ENCODE data around the gene SLC5A9. TPM values are rescaled to one million over a fixed set of nuclear protein-coding genes. Genes with fewer than 3 reads are reported as not detected.

SLC5A9 gene
- total and polyA plus RNA-seq, 4 experiments from 2014 or later: not detected

- ChIA-PET CTCF (ENCODE audit: partially characterized antibody) (no interaction called here), POLR2A (ENCODE audit: partially characterized antibody) (no interaction called here)
- intact Hi-C loops (cut with micrococcal nuclease): no loop called here
- no peaks in the 10 kb centered on the region for H3K36me3 Mint-ChIP-seq
- no peak overlapping the region for H3K27ac Mint-ChIP-seq
- Histone ChIP-seq H3K27ac (ENCODE audit: low read depth, low read length) (no peak overlapping the region), H3K4me1 (ENCODE audit: insufficient read depth, low read length) (no peaks in the 10 kb centered on the region), H3K9me3 (ENCODE audit: control insufficient read depth in 1 of 2, low read length in 2 of 2) (no peaks in the 10 kb centered on the region), H3K4me3 (ENCODE audit: low read length in 2 of 2) (no peak overlapping the region), H3K36me3 (ENCODE audit: insufficient read depth, low read length) (no peaks in the 10 kb centered on the region), H3K27me3 (ENCODE audit: insufficient read depth, low read length) (no peaks in the 10 kb centered on the region)
- H3K9me3 Mint-ChIP-seq: no peaks in the 10 kb centered on the region
- no peak overlapping the region for H3K4me3 Mint-ChIP-seq
- peaks cover 0 to 4% (median 1%) of the 10 kb centered on the region in 4 donors for H3K4me1 Mint-ChIP-seq
- peaks cover 2% of the 10 kb centered on the region in 2 donors for H3K27me3 Mint-ChIP-seq
- DNase-seq: no peak
Measured at GRCh38 chr1:48221657-48222056, 859 bp upstream of the SLC5A9 start.

- no peaks in the 10 kb centered on the region for H3K36me3 ChIP-seq (ENCODE audit: insufficient read depth, low read length)
- no peak for DNase-seq
- Mint-ChIP-seq H3K27me3 (no peaks in the 10 kb centered on the region), H3K27ac (no peak overlapping the region), H3K4me3 (no peak overlapping the region), H3K4me1 (peaks cover 0 to 6% (median 5%) of the 10 kb centered on the region in 4 donors), H3K36me3 (no peaks in the 10 kb centered on the region), H3K9me3 (no peaks in the 10 kb centered on the region)
- ChIA-PET POLR2A (ENCODE audit: partially characterized antibody) (no interaction called here), CTCF (ENCODE audit: partially characterized antibody) (no interaction called here)
- H3K27me3 ChIP-seq (ENCODE audit: insufficient read depth, low read length): no peaks in the 10 kb centered on the region
- no peak overlapping the region for H3K27ac ChIP-seq (ENCODE audit: low read depth, low read length)
- peaks cover 17% of the 10 kb centered on the region for H3K4me1 ChIP-seq (ENCODE audit: insufficient read depth, low read length)
- intact Hi-C loops (cut with micrococcal nuclease): no loop called here
- no peak overlapping the region for H3K4me3 ChIP-seq (ENCODE audit: low read length in 2 of 2)
- H3K9me3 ChIP-seq (ENCODE audit: control insufficient read depth in 1 of 2, low read length in 2 of 2): no peaks in the 10 kb centered on the region
Measured at GRCh38 chr1:48223366-48224240, 1.1 kb downstream of the SLC5A9 start.

GRCh38 chr1:48224791-48225190, 2.3 kb downstream of the SLC5A9 start:
- no peaks in the 10 kb centered on the region for H3K36me3 ChIP-seq (ENCODE audit: insufficient read depth, low read length)
- H3K9me3 Mint-ChIP-seq: no peaks in the 10 kb centered on the region
- CTCF ChIA-PET (ENCODE audit: partially characterized antibody): no interaction called here
- H3K27ac ChIP-seq (ENCODE audit: low read depth, low read length): no peak overlapping the region
- no peaks in the 10 kb centered on the region for H3K27me3 ChIP-seq (ENCODE audit: insufficient read depth, low read length)
- peak overlapping the region in 1 of 7 donors; percentile 40 for H3K27ac Mint-ChIP-seq
- intact Hi-C loops (cut with micrococcal nuclease): no loop called here
- H3K4me3 Mint-ChIP-seq: no peak overlapping the region
- peaks cover 17% of the 10 kb centered on the region for H3K4me1 ChIP-seq (ENCODE audit: insufficient read depth, low read length)
- no peaks in the 10 kb centered on the region for H3K27me3 Mint-ChIP-seq
- no peak for DNase-seq
- POLR2A ChIA-PET (ENCODE audit: partially characterized antibody): no interaction called here
- H3K4me1 Mint-ChIP-seq: peaks cover 0 to 6% (median 5%) of the 10 kb centered on the region in 4 donors
- no peaks in the 10 kb centered on the region for H3K36me3 Mint-ChIP-seq
- H3K9me3 ChIP-seq (ENCODE audit: control insufficient read depth in 1 of 2, low read length in 2 of 2): no peaks in the 10 kb centered on the region
- H3K4me3 ChIP-seq (ENCODE audit: low read length in 2 of 2): no peak overlapping the region

DNA sequence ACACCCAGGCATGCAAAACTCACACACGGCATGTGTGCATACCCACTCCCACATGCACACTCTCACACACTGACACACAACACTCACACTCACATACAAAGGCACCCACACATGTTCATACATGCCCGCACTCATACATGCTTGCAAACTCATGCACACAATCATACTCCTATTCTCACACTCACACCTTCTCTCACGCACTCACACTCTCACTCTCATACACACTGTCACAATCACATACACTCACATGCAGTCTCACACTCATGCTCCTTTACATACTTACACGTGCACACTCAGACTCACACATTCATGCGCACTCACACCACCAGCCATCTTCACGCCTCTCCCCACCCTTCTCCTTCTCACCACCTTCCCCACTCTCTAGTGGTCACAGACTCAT, 3.1 kb downstream of the SLC5A9 start:
- Histone ChIP-seq H3K9me3 (ENCODE audit: control insufficient read depth in 1 of 2, low read length in 2 of 2) (no peaks in the 10 kb centered on the region), H3K4me3 (ENCODE audit: low read length in 2 of 2) (no peak overlapping the region), H3K27me3 (ENCODE audit: insufficient read depth, low read length) (no peaks in the 10 kb centered on the region), H3K4me1 (ENCODE audit: insufficient read depth, low read length) (peaks cover 17% of the 10 kb centered on the region), H3K36me3 (ENCODE audit: insufficient read depth, low read length) (no peaks in the 10 kb centered on the region), H3K27ac (ENCODE audit: low read depth, low read length) (no peak overlapping the region)
- DNase-seq: no peak
- Mint-ChIP-seq H3K9me3 (no peaks in the 10 kb centered on the region), H3K36me3 (no peaks in the 10 kb centered on the region), H3K27me3 (peaks cover 0 to 2% of the 10 kb centered on the region in 2 donors), H3K4me3 (no peak overlapping the region), H3K27ac (peak overlapping the region in 1 of 7 donors; percentile 0), H3K4me1 (peaks cover 0 to 6% (median 5%) of the 10 kb centered on the region in 4 donors)
- POLR2A ChIA-PET (ENCODE audit: partially characterized antibody): no interaction called here
- CTCF ChIA-PET (ENCODE audit: partially characterized antibody): interaction anchor here (1.2 kb wide), 1 partner anchor 8 kb away, joined by 3 read pairs; no protein-coding TSS in a partner anchor
- intact Hi-C loops (cut with micrococcal nuclease): no loop called here

DNA sequence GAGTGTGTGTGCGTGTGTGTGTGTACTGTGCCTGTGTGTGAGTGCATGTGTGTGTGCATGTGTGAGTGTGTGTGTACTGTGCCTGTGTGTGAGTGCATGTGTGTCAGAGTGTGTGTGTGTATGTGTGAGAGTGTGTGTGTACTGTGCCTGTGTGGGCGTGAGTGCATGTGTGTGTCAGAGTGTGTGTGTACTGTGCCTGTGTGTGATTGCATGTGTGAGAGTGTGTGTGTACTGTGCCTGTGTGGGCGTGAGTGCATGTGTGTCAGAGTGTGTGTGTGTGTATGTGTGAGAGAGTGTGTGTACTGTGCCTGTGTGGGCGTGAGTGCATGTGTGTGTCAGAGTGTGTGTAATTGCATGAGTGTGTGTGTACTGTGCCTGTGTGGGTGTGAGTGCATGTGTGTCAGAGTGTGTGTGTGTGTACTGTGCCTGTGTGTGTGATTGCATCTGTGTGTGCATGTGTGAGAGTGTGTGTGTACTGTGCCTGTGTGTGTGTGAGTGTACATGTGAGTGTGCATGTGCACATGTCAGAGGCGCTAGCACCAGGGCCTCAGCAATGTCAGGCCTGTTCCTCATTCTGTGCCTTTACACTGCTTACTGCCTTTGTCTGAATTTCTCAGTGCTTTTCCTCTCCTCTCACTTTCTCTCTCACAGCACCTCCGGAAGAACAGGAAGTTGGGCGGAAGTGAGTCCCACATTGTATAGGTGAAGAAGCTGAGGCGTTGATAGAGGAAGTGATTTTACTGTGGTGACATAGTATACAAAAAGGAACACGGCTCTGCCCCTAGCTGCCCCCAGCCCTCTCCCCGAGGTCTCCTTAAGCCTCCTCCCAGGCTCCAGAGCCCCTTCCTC, 4.9 kb downstream of the SLC5A9 start:
- no peak overlapping the region for H3K27ac Mint-ChIP-seq
- POLR2A ChIA-PET (ENCODE audit: partially characterized antibody): no interaction called here
- H3K9me3 Mint-ChIP-seq: no peaks in the 10 kb centered on the region
- Histone ChIP-seq H3K27ac (ENCODE audit: low read depth, low read length) (no peak overlapping the region), H3K9me3 (ENCODE audit: control insufficient read depth in 1 of 2, low read length in 2 of 2) (no peaks in the 10 kb centered on the region), H3K27me3 (ENCODE audit: insufficient read depth, low read length) (no peaks in the 10 kb centered on the region), H3K4me1 (ENCODE audit: insufficient read depth, low read length) (peaks cover 17% of the 10 kb centered on the region), H3K36me3 (ENCODE audit: insufficient read depth, low read length) (no peaks in the 10 kb centered on the region), H3K4me3 (ENCODE audit: low read length in 2 of 2) (no peak overlapping the region)
- peaks cover 0 to 6% (median 5%) of the 10 kb centered on the region in 4 donors for H3K4me1 Mint-ChIP-seq
- no peaks in the 10 kb centered on the region for H3K36me3 Mint-ChIP-seq
- CTCF ChIA-PET (ENCODE audit: partially characterized antibody): no interaction called here
- no peak overlapping the region for H3K4me3 Mint-ChIP-seq
- peaks cover 0 to 2% of the 10 kb centered on the region in 2 donors for H3K27me3 Mint-ChIP-seq
- intact Hi-C loops (cut with micrococcal nuclease): no loop called here
- DNase-seq: peak in 4 of 5 donors; percentile 5 to 18 (median 16)

DNA sequence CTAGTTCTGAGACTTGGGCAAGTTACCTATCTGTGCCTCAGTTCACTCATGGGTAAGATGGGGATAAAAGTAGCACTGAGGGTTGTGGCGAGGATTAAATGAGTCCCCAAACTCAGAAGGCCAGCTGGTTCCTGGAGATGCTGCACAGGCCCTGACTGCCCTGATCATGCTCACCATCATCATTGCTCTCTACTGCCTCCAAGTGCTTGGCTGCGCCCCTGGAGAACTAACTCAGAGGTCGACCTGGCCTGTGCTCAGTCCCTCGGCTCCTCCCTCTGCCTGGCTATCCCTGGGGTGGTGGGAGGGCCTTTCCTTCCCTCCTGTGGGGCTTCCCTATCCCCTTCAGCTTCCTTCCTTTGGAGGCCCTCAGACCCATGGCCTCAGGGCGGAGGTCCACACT, 5.6 kb downstream of the SLC5A9 start:
- H3K27me3 Mint-ChIP-seq: peaks cover 0 to 2% of the 10 kb centered on the region in 2 donors

DNA sequence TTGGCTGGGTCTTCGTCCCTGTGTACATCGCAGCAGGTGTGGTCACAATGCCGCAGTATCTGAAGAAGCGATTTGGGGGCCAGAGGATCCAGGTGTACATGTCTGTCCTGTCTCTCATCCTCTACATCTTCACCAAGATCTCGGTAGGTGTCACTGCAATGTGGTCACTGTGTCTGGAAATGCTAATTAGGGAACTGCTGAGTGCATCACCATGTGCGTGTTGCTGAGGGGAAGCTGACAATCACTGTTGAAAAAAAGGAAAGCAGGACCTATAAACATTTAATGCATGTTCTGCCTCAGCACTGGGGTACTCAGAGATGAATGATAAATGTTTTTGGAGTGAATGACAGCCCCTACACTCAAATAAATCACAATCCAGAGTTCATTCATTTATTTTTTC, 6.8 kb downstream of the SLC5A9 start:
- Histone ChIP-seq H3K9me3 (ENCODE audit: control insufficient read depth in 1 of 2, low read length in 2 of 2) (no peaks in the 10 kb centered on the region), H3K36me3 (ENCODE audit: insufficient read depth, low read length) (no peaks in the 10 kb centered on the region), H3K4me3 (ENCODE audit: low read length in 2 of 2) (no peak overlapping the region), H3K27me3 (ENCODE audit: insufficient read depth, low read length) (no peaks in the 10 kb centered on the region), H3K4me1 (ENCODE audit: insufficient read depth, low read length) (peaks cover 17% of the 10 kb centered on the region), H3K27ac (ENCODE audit: low read depth, low read length) (no peak overlapping the region)
- ChIA-PET POLR2A (ENCODE audit: partially characterized antibody) (no interaction called here), CTCF (ENCODE audit: partially characterized antibody) (interaction anchor here (0.9 to 1.2 kb wide), 2 partner anchors 12 to 17 kb away, joined by 3 read pairs; no protein-coding TSS in a partner anchor)
- H3K9me3 Mint-ChIP-seq: no peaks in the 10 kb centered on the region
- H3K4me3 Mint-ChIP-seq: no peak overlapping the region
- intact Hi-C loops (cut with micrococcal nuclease): no loop called here
- DNase-seq: no peak
- no peaks in the 10 kb centered on the region for H3K36me3 Mint-ChIP-seq
- H3K27me3 Mint-ChIP-seq: peaks cover 0 to 2% of the 10 kb centered on the region in 2 donors
- peaks cover 0 to 6% (median 5%) of the 10 kb centered on the region in 4 donors for H3K4me1 Mint-ChIP-seq
- no peak overlapping the region for H3K27ac Mint-ChIP-seq

More for the DNA sequence above, 5.6 kb downstream of the SLC5A9 start:
- POLR2A ChIA-PET (ENCODE audit: partially characterized antibody): no interaction called here
- Mint-ChIP-seq H3K4me1 (peaks cover 0 to 6% (median 5%) of the 10 kb centered on the region in 4 donors), H3K9me3 (no peaks in the 10 kb centered on the region), H3K27ac (peak overlapping the region in 3 of 7 donors; percentile 14 to 70 (median 51)), H3K4me3 (peak overlapping the region in 1 of 8 donors; percentile 23), H3K36me3 (no peaks in the 10 kb centered on the region)
- H3K27me3 ChIP-seq (ENCODE audit: insufficient read depth, low read length): no peaks in the 10 kb centered on the region
- CTCF ChIA-PET (ENCODE audit: partially characterized antibody): no interaction called here
- DNase-seq: no peak
- no peak overlapping the region for H3K27ac ChIP-seq (ENCODE audit: low read depth, low read length)
- H3K4me1 ChIP-seq (ENCODE audit: insufficient read depth, low read length): peaks cover 17% of the 10 kb centered on the region
- intact Hi-C loops (cut with micrococcal nuclease): no loop called here
- H3K36me3 ChIP-seq (ENCODE audit: insufficient read depth, low read length): no peaks in the 10 kb centered on the region
- no peaks in the 10 kb centered on the region for H3K9me3 ChIP-seq (ENCODE audit: control insufficient read depth in 1 of 2, low read length in 2 of 2)
- H3K4me3 ChIP-seq (ENCODE audit: low read length in 2 of 2): no peak overlapping the region
